HG03108 (cell line): ENCODE measurements around the gene NAP1L4.

Experiments used
- ATAC-seq: cut with Tn5 transposase; IDR thresholded peaks from one replicate; pipeline ENCODE4 v1.9.1; 2021; ENCODE audit warnings: moderate library complexity; ENCODE audit not compliant: unreplicated experiment

NAP1L4 gene

GRCh38 chr11:3011891-3012885 is 20.1 kb upstream of the NAP1L4 start:
- no peak for ATAC-seq

DNA sequence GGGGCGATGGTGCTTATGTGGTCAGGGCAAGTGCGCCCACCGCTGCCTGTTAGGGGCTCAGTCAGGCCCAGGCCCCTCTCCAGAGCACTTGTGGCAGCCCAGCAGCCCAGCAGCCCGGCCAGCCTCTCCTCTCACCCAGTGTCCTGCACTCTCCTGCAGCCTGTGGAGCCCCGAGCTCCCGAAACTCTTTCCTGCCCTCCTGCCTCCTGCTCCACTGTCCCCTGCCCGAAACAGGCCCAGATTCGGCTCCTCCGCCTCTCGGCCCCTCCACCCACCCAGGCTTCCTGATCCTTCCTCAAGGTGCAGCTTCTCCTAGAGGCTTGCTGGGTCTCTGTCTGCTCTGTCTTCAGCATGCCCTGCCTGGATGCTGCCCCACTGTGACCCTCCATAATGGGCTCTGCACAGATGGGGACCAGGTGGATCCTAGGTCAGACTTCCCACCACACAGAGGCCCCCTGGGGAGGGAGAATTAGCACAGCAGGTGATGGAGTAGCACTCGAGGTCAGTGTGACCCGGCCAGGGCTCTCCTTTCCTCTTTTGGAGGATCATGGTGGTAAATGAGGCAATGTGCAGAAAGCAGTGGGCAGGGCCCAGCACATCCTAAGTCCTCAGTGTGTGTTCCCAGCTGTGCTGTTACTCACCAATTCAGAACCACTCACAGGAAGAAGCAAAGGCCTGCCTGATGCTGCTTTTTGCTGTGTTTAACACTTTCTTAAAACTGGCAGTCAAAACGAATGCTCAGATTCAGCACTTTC is 18.6 kb upstream of the NAP1L4 start:
- no peak for ATAC-seq

- no peak for ATAC-seq
Measured at GRCh38 chr11:3010004-3010403, 17.9 kb upstream of the NAP1L4 start.

DNA sequence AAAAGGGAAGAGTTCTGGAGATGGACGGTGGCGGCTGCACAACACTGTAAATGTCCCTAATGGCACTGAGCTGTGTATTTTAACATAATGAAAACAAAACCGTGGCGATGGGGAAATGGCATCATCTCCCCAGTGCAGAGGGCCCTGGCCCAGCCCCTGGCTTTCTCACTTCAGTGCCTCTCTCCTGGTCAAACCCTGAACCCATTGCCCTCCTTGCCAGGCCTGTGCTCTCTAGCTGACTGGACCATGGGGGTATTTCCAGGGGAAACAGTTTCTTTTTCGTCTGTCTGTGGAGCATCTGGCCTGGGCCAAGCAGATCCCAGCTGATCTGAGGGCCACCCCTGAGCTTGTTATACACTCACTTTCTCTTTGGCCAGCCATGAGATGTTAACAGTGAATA is 17.4 kb upstream of the NAP1L4 start:
- no peak for ATAC-seq

DNA sequence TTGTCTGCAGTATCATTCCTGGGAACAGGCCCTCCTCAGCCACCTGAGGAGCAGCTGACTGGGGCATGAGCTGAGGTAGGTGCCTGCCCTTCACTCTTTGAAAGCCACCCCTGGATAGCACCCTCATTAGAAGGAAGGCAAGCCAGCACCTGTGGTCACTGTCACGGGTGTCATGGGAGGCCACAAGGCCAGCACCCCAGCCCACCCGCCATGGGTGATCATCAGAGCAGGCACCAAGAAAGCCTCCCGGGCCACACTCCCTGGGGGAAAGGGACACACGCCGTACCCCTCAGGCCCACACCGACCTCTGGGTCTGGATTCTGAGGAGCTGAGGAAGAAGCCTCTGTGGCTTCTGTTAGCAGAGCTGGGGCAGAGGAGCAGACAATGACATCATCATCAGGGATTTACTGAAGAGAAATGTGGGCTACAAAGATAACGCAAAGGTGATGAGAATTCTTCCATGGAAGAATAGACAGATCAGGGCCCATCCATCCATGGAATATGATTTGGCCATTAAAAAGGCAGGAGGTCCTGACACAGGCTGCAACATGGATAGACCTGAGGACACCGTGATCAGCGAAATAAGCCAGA is 16.7 kb upstream of the NAP1L4 start:
- no peak for ATAC-seq

GRCh38 chr11:3007404-3008010 is 15.4 kb upstream of the NAP1L4 start:
- ATAC-seq, result no peak

DNA sequence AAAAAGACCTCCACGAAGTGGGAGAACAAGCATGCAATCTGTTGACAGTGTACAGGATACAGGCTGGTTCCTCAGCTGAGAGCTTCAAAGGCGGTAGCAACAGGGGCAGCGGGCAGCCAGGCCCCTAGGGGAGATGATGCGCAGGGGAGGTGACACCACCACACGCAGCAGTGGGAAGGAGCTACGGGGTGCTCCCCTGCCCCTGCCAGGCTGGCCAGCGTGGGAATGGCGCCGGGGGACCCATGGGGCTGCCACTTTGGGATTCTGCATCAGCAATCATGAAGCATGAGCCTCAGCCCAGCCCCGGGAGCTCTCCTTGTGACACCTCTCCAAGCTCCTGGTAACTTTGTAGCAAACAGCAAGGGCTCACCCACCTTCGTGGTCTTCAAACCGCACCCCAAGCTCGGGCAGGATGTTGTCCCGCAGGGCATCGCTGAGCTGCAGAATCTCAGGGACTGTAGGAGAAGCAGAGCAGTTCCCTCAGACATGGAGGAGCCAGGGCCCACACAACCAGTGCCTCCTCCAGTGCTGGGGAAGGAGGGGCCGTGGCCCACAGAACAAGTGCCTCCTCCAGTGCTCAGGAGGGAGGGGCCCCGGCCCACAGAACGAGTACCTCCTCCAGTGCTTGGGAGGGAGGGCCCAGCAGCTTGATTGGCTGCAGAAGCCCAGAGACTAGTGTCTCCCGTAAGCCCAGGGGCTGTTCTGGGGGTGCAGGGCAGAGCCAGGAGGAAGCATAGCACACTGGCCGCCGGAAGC is 14.6 kb upstream of the NAP1L4 start:
- ATAC-seq, result no peak

GRCh38 chr11:3004481-3004880 is 12.4 kb upstream of the NAP1L4 start:
- ATAC-seq, result no peak

DNA sequence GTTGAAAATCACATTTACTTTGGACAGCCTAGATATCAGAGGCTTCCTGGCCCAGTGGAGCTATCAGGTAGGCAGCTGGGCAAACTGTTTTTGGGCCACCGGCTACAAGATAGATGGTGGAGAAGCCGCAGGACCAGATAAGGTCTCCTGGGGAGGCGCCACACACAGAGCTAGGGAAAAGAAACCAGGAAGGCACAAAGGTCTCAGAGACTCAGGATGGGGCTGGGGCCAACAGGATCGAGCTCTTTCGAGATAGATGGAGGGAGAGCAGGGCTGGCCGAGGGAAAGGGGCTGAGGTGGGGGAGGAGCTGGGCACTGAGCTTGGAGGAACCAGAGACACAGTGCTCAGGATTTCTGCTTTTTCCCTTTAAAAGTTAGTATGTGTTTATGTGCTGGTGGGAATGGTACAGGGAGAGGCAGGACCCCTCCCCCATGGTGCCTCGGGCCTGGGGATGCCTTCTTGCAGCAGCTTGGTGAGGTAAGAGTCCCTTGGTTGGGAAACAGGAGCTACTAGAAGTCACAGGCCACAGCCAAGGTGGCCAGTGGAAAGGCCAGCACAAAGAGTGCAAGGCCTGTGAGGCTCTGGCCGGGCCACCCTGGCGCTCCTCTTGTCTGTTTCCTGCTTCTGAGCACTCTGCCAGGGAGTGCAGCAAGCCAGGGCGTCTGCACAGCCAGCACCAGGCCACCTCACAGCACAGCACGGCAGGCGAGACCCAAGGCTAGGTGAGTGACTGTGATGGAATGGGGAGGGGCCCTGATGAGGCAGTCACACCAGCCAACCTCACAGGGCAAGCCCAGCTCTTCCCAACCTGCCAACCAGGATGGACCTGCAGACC is 11.5 kb upstream of the NAP1L4 start:
- ATAC-seq, result no peak

- no peak for ATAC-seq
Measured at GRCh38 chr11:3002871-3003270, 10.7 kb upstream of the NAP1L4 start.

- ATAC-seq, result no peak
Measured at GRCh38 chr11:3002351-3002861, 10.3 kb upstream of the NAP1L4 start.

DNA sequence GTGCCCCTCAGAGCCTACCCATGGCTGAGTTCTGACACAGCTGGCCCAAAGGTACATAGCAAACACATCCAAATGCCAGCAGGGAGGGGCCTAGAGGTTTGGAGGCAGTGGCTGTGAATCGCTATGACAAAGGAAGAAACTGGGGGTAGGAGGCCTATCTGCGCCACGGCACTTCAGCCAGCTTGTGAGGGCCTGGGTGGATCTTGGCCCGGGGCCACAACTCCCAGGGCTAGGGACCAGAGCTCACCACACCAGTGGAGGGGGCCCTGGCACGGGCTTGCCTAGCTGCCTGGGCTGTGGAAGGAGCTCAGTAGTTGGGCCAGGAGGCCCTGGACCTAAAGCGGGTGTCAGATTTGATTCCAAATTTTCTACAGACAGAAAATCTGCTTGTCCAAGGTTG is 9.4 kb upstream of the NAP1L4 start:
- ATAC-seq, result no peak

- no peak for ATAC-seq
Measured at GRCh38 chr11:3000032-3000961, 8.2 kb upstream of the NAP1L4 start.

- ATAC-seq, result no peak
Measured at GRCh38 chr11:2999464-2999998, 7.4 kb upstream of the NAP1L4 start.

DNA sequence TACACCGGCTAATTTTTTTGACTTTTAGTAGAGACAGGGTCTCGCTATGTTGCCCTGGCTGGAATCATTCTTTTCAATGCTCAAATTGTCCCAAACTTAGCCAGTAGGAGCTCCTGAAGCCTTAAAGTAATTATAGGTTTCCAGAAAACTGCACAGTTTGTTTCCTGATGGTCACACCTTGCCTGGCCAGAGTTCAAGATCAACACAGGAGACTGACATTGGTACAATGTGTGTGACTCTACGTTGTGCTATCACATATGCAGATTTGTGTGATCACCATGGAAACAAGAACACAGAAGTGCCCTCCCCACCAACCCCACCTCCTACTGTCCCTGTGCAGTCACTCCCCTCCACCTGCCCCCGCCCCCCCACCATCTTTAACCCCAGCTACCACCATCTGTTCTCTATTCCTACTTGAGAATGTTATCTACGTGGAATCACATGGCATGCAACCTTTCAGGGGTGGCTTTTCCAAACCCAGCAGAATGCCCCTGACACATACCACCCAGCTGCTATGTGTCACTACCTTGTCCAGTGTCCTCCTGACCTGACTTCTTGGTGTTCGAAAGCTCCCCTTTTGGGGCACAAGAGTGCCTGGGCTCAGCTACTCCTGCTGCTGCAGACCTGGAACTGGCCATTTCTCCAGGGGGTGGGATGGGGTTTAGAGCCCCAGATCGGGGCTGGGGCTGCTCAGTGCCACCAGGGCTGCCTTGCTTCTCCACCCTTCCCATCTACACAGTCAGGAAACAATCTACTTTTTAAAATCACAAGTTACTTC is 6.1 kb upstream of the NAP1L4 start:
- no peak for ATAC-seq

DNA sequence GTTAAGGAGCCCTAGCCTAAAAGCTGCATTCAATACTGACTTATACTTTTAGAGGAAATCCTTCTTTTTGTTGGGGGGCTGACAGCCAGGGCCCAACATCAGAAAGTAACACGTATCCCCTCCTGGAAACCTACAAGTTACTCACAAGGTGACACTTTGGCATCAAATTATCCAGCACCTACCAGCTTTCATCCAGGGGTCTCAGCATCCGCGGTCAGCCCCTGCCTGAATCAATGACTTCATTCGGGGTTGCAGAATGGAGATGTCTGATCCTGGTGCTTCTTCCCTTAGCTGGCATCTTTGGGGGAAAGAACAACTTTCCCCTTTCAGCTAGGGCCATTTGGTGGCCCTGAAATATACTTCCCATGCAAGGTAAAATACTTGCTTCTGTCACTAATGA is 5.3 kb upstream of the NAP1L4 start:
- no peak for ATAC-seq

DNA sequence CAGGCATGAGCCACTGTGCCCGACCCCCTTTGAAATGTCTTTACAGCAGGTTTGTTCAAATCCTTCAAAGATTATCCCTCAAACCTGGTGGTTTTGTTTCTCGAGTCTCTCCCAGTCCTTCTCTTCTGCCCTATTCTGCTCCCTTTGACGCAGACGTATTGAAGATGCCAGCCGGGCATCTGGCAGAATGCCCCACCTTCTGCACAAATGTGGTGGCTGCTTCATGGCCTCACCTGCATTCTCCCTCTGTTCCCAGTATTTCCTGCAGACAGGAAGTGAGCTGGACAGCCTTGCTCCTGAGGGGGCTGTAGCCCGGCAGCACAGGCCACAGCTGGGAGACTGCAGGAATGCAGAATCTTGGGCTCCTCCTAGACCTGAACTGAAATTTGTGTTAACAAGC is 4.8 kb upstream of the NAP1L4 start:
- no peak for ATAC-seq
